MCF 10A (cell line): Measurements from ENCODE around the gene JCAD. TPM values are rescaled to one million over a fixed set of nuclear protein-coding genes. Genes with fewer than 3 reads are reported as not detected.

Source experiments
- BruUV-seq: library from RNA; stranded (reverse); fragments of 400-500 nt; replicated peaks from 2 replicates; lab custom pipeline; 2021; lab: Mats Ljungman, UMichigan
- CTCF ChIA-PET: fragments of 300-600 bp; sonication (Branson Sonifier 250); formaldehyde crosslinking; extraction: SDS; loops from one replicate; lab custom pipeline; 2021; ENCODE audit warnings: antibody characterized with exemption, inconsistent platforms; lab: Yijun Ruan, JAX
- POLR2A ChIA-PET: fragments of 300-600, 350-650 bp; sonication (Branson Sonifier 250); formaldehyde crosslinking; extraction: SDS; loops from one replicate; lab custom pipeline; 2020; ENCODE audit warnings: antibody characterized with exemption, inconsistent platforms; lab: Yijun Ruan, JAX
- DNase-seq: peaks from one replicate; pipeline ENCODE4 v3.0.0-alpha.2; 2018; ENCODE audit not compliant: unreplicated experiment
- H3K27ac Mint-ChIP-seq: one replicate; pipeline ENCODE4 v1.8.0; 2022; ENCODE audit warnings: mild to moderate bottlenecking, low read depth, mixed read lengths; ENCODE audit not compliant: unreplicated experiment
- H3K27me3 Mint-ChIP-seq: one replicate; pipeline ENCODE4 v1.8.0; 2022; ENCODE audit warnings: mixed read lengths; ENCODE audit not compliant: insufficient read depth, unreplicated experiment
- H3K36me3 Mint-ChIP-seq: one replicate; pipeline ENCODE4 v1.8.0; 2022; ENCODE audit warnings: mild to moderate bottlenecking, moderate library complexity, mixed read lengths; ENCODE audit not compliant: insufficient read depth, unreplicated experiment
- H3K4me1 Mint-ChIP-seq: one replicate; pipeline ENCODE4 v1.8.0; 2022; ENCODE audit warnings: mixed read lengths; ENCODE audit not compliant: insufficient read depth, unreplicated experiment
- H3K4me3 Mint-ChIP-seq: one replicate; pipeline ENCODE4 v1.8.0; 2022; ENCODE audit warnings: mild to moderate bottlenecking, moderate library complexity, mixed read lengths; ENCODE audit not compliant: unreplicated experiment
- H3K9me3 Mint-ChIP-seq: one replicate; pipeline ENCODE4 v1.8.0; 2022; ENCODE audit warnings: mixed read lengths; ENCODE audit not compliant: unreplicated experiment
- intact Hi-C: fragments of 100-400 bp; cut with micrococcal nuclease; formaldehyde crosslinking; loops from 2 replicates; pipeline ENCODE4 v1.14.1; 2022
- total RNA-seq: library from RNA; stranded (reverse); gene quantifications from 2 replicates; pipeline ENCODE4 v1.2.3, GENCODE V29; 2022
- TF ChIP-seq, protein P1 (sequence below): fragments of 200-600 bp; IDR thresholded peaks from one replicate; pipeline ENCODE4 v1.8.0; 2022; ENCODE audit warnings: antibody characterized with exemption, mild to moderate bottlenecking; ENCODE audit not compliant: unreplicated experiment

JCAD gene
- total RNA-seq, 1 experiment from 2014 or later, result 0.26 TPM

DNA sequence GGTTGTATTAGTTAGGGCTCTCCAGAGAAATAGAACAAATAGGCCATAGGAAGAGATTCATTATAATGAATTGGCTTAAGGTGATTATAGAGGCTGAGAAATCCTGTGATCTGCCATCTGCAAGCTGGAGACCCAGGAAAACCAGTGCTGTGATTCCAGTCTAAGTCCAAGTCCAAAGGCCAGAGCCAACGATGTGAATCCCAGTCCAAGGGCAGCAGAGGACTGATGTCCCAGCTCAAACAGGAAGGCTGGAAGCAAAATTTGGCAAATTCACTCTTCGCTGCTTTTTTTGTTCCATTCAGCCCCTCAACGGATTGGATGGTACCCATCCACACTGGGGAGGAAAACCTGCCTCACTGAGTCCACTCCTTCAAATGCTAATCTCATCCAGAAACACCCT lies 68.0 kb downstream of the JCAD start:
- ChIA-PET CTCF (no interaction called here), POLR2A (interaction anchor here (1.2 kb wide), 1 partner anchor 42 kb away, joined by 4 read pairs; no protein-coding TSS in a partner anchor)
- no peaks in the 10 kb centered on the region for H3K27me3 Mint-ChIP-seq
- TF ChIP-seq, protein P1, sequence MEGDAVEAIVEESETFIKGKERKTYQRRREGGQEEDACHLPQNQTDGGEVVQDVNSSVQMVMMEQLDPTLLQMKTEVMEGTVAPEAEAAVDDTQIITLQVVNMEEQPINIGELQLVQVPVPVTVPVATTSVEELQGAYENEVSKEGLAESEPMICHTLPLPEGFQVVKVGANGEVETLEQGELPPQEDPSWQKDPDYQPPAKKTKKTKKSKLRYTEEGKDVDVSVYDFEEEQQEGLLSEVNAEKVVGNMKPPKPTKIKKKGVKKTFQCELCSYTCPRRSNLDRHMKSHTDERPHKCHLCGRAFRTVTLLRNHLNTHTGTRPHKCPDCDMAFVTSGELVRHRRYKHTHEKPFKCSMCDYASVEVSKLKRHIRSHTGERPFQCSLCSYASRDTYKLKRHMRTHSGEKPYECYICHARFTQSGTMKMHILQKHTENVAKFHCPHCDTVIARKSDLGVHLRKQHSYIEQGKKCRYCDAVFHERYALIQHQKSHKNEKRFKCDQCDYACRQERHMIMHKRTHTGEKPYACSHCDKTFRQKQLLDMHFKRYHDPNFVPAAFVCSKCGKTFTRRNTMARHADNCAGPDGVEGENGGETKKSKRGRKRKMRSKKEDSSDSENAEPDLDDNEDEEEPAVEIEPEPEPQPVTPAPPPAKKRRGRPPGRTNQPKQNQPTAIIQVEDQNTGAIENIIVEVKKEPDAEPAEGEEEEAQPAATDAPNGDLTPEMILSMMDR, result no peak
- no peaks in the 10 kb centered on the region for H3K9me3 Mint-ChIP-seq
- no TSS peak for BruUV-seq
- intact Hi-C loops, result no loop called here
- peaks cover 11% of the 10 kb centered on the region for H3K4me1 Mint-ChIP-seq
- DNase-seq, result no peak
- H3K27ac Mint-ChIP-seq, result no peak overlapping the region
- H3K4me3 Mint-ChIP-seq, result no peak overlapping the region
- no peaks in the 10 kb centered on the region for H3K36me3 Mint-ChIP-seq

DNA sequence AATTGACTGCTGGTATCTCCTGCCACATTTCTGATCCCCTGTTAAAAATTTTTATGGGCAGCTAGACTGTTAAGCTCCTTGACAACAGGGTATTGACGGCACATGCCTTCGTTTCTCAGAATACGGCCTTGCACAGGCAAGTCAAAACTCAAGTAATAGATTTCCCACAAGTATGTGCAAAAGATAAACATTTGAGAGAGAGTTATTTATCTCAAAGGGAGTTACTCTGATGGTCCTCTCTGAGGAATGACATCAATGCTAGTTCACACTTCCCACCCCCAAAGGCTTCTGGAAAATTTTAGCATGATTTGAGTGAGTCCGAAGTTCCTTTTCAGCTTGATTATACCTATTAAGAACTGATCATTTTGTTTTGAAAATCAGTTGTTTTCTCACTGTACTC lies 71.9 kb downstream of the JCAD start:
- H3K9me3 Mint-ChIP-seq, result peaks cover 10% of the 10 kb centered on the region
- TF ChIP-seq, protein P1, result no peak
- no peak overlapping the region for H3K4me3 Mint-ChIP-seq
- intact Hi-C loops, result no loop called here
- H3K27me3 Mint-ChIP-seq, result no peaks in the 10 kb centered on the region
- DNase-seq, result no peak
- ChIA-PET POLR2A (no interaction called here), CTCF (interaction anchor here (0.7 to 1.2 kb wide), 2 partner anchors 11 to 545 kb away, joined by 3 to 4 read pairs; no protein-coding TSS in a partner anchor)
- no peak overlapping the region for H3K27ac Mint-ChIP-seq
- H3K4me1 Mint-ChIP-seq, result no peaks in the 10 kb centered on the region
- peaks cover 6% of the 10 kb centered on the region for H3K36me3 Mint-ChIP-seq
- no TSS peak for BruUV-seq

DNA sequence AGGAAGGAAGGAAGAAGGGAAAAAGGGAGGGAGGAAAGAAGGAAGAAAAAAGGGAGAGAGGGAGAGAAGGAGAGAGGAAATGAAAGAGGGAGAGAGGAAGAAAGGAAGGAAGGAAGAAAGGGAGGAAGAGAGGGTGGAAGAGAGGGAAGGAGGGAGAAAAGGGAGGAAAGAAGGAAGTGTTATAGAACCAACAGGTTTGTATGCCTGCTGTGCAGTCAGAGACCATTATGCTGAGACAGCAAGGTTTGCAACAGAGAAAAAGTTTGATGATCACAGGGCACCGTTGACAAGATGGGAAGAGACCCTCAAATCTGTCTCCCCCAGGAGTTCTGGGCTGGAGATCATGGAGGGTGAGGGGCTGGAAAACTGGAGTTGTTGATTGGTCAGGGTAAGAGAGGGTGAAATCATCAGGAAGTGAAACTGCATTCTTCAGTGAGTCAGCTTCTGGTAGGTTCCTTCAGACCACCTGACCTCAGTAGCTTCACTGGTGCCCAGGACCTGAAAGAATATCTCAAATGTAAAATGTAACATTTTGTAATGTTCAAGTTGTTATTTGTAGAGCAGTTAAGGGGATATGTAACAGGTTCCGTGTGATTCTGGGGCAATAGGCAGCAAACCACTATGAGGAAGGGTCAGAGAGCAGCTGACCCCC lies 76.3 kb downstream of the JCAD start:
- BruUV-seq, result no TSS peak
- Mint-ChIP-seq H3K36me3 (peaks cover 6% of the 10 kb centered on the region), H3K9me3 (peaks cover 12% of the 10 kb centered on the region), H3K4me3 (no peak overlapping the region), H3K27me3 (no peaks in the 10 kb centered on the region), H3K4me1 (peaks cover 9% of the 10 kb centered on the region), H3K27ac (peak overlapping the region; percentile 61)
- POLR2A ChIA-PET, result no interaction called here
- TF ChIP-seq, protein P1, result no peak
- no peak for DNase-seq
- CTCF ChIA-PET, result interaction anchor here (0.8 kb wide), 1 partner anchor 14 kb away, joined by 5 read pairs; no protein-coding TSS in a partner anchor
- intact Hi-C loops, result no loop called here

DNA sequence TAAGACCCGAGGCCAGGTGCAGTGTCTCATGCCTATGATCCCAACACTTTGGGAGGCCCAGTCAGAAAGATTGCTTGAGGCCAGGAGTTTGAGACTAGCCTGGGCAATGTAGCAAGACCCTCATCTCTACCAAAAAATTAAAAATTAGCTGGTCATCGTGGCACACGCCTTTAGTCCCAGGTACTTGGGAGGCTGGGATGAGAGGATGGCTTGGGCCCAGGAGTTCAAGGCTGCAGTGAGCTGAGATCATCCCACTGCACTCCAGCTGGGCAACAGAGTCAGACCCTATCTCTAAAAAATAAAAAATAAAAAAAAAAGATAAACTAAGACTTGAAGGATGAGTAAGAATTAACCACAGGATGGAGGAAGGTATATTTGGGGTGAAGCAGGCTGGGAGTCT lies 77.9 kb downstream of the JCAD start:
- TF ChIP-seq, protein P1, result no peak
- H3K27ac Mint-ChIP-seq, result no peak overlapping the region
- no peak for DNase-seq
- no peaks in the 10 kb centered on the region for H3K27me3 Mint-ChIP-seq
- no peak overlapping the region for H3K4me3 Mint-ChIP-seq
- H3K4me1 Mint-ChIP-seq, result peaks cover 15% of the 10 kb centered on the region
- no TSS peak for BruUV-seq
- peaks cover 6% of the 10 kb centered on the region for H3K36me3 Mint-ChIP-seq
- CTCF ChIA-PET, result no interaction called here
- H3K9me3 Mint-ChIP-seq, result peaks cover 12% of the 10 kb centered on the region
- POLR2A ChIA-PET, result interaction anchor here (1.7 kb wide), 1 partner anchor 30 kb away, joined by 9 read pairs; no protein-coding TSS in a partner anchor
- intact Hi-C loops, result no loop called here
